AG04450 (cell line): ENCODE measurements around the gene DPM3. TPM values are rescaled to one million over a fixed set of nuclear protein-coding genes. Genes with fewer than 3 reads are reported as not detected.
"Not testable (repeated sequence)": the region's sequence is repeated elsewhere in the genome, so short reads cannot be mapped to it uniquely, and the experiment has no call there.

ENCODE experiments used
- CTCF ChIA-PET: fragments of 300-600, 350-600 bp; formaldehyde crosslinking; extraction: SDS; loops from one replicate; lab custom pipeline; 2022; ENCODE audit warnings: antibody characterized with exemption, inconsistent platforms; lab: Charles Lee
- POLR2A ChIA-PET: fragments of 350-600 bp; formaldehyde crosslinking; extraction: SDS; loops from one replicate; lab custom pipeline; 2021; ENCODE audit warnings: antibody characterized with exemption, inconsistent platforms; lab: Yijun Ruan, JAX
- DNase-seq: peaks from one replicate; pipeline ENCODE4 v3.0.0-alpha.2; 2011; ENCODE audit warnings: low read depth, low spot score
- H3K27ac ChIP-seq: one replicate; pipeline ENCODE4 v1.5.1; 2012; ENCODE audit warnings: low read depth, low read length, control low read depth
- H3K27me3 ChIP-seq: one replicate; pipeline ENCODE4 v1.6.0; 2012; ENCODE audit warnings: low read length; ENCODE audit not compliant: control insufficient read depth, insufficient read depth
- H3K4me3 ChIP-seq: 2 replicates; pipeline ENCODE4 v1.5.1; 2011; ENCODE audit warnings: mild to moderate bottlenecking, low read depth, low read length, control low read depth
- H3K9me3 ChIP-seq: 2 replicates; pipeline ENCODE4 v1.5.1; 2012; ENCODE audit warnings: low read length; ENCODE audit not compliant: control insufficient read depth, insufficient read depth
- polyA minus RNA-seq: library from RNA; depleted of rRNA, polyadenylated mRNA; stranded (reverse); fragments of >200 nt; gene quantifications from 2 replicates; pipeline ENCODE4 v1.2.3, GENCODE V29; 2011; rRNA and poly(A)+ RNA removed
- polyA plus RNA-seq: library from polyadenylated mRNA; depleted of rRNA; stranded (reverse); fragments of >200 nt; gene quantifications from 2 replicates; pipeline ENCODE4 v1.2.3, GENCODE V29; 2011; rRNA removed
- TF ChIP-seq, protein P1 (sequence below): IDR thresholded peaks from 2 replicates; pipeline ENCODE4 v1.5.1; 2011; ENCODE audit warnings: low read depth, low read length, control low read depth, inconsistent platforms

The DPM3 gene, protein sequence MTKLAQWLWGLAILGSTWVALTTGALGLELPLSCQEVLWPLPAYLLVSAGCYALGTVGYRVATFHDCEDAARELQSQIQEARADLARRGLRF
- polyA plus RNA-seq = 16.8 and 35.6 TPM in 2 replicates
- 5.9 and 6.1 TPM in 2 replicates for polyA minus RNA-seq

DNA sequence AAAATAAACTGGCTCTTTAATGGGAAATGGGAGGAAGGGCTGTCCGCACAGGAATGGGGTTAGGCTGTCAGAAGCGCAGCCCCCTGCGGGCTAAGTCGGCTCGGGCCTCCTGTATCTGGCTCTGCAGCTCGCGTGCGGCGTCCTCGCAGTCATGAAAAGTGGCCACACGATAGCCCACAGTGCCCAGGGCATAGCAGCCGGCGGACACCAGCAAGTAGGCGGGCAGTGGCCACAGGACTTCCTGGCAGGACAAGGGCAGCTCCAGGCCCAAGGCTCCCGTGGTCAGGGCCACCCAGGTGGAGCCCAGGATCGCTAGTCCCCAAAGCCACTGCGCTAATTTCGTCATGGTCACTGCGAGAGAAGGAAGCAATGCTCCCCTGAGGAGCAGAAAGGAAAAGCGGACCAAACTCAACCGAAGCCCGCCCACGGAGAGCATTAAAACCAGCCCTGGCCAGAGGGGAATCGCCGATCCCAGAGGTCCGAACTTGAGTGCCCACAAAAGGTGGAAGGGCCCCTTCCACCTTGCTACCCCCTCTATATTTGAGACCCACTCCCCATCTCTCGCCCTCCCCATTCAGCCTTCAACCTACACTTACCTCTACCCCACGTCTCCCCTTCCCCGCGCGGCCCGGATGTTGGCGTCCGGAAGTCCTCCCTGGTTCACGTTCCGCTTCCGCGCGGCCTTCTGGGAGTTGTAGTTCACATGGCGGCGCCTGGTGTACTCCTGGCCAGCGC lies at the start of gene DPM3:
Gene DPM3, minus strand, starts transcription at position 637 of the 735 bp plus-strand sequence. Its CDS starts 291 bp downstream, at position 346.
- TF ChIP-seq, protein P1, sequence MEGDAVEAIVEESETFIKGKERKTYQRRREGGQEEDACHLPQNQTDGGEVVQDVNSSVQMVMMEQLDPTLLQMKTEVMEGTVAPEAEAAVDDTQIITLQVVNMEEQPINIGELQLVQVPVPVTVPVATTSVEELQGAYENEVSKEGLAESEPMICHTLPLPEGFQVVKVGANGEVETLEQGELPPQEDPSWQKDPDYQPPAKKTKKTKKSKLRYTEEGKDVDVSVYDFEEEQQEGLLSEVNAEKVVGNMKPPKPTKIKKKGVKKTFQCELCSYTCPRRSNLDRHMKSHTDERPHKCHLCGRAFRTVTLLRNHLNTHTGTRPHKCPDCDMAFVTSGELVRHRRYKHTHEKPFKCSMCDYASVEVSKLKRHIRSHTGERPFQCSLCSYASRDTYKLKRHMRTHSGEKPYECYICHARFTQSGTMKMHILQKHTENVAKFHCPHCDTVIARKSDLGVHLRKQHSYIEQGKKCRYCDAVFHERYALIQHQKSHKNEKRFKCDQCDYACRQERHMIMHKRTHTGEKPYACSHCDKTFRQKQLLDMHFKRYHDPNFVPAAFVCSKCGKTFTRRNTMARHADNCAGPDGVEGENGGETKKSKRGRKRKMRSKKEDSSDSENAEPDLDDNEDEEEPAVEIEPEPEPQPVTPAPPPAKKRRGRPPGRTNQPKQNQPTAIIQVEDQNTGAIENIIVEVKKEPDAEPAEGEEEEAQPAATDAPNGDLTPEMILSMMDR = no peak
- peaks cover 13% of the 10 kb centered on the region for H3K27me3 ChIP-seq
- H3K9me3 ChIP-seq = no peaks in the 10 kb centered on the region
- peak within 1 kb of the TSS; percentile 96 for H3K4me3 ChIP-seq
- POLR2A ChIA-PET = interaction anchor here (0.6 to 0.8 kb wide), 2 partner anchors 11 to 32 kb away, joined by 3 to 9 read pairs; no protein-coding TSS in a partner anchor
- CTCF ChIA-PET = interaction anchor here (1.1 kb wide), 1 partner anchor 27 kb away, joined by 3 read pairs; no protein-coding TSS in a partner anchor
- peak within 1 kb of the TSS; percentile 77 for H3K27ac ChIP-seq
- no peak for DNase-seq

DNA sequence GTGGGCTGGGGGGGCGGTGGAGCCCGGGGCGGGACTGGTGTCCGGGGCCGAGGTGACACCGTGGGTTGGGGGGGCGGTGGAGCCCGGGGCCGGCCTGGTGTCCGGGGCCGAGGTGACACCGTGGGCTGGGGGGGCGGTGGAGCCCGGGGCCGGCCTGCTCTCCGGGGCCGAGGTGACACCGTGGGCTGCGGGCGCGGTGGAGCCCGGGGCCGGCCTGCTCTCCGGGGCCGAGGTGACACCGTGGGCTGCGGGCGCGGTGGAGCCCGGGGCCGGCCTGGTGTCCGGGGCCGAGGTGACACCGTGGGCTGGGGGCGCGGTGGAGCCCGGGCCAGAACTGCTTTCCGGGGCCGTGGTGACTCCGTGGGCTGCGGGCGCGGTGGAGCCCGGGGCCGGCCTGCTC lies 49.6 kb upstream of the DPM3 start:
- H3K4me3 ChIP-seq, H3K9me3 ChIP-seq, H3K27ac ChIP-seq, POLR2A ChIA-PET, DNase-seq, H3K27me3 ChIP-seq, CTCF ChIA-PET: not testable (repeated sequence)

DNA sequence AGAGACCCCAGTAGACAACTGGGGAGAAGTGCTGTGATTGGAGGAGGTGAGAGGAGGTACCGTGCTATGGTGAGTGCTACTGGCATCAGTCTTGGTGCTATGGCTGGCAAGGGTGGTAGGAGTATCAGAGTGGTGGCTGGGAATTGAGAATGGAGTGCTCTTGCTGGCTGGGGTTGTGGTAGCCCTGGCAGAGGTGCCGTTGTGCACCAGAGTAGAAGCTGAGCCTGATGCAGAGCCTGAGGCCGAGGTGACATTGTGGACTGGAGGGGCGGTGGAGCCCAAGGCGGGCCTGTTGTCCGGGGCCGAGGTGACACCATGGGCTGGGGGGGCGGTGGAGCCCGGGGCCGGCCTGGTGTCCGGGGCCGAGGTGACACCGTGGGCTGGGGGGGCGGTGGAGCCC lies 47.9 kb upstream of the DPM3 start:
- CTCF ChIA-PET = interaction anchor here (1.8 kb wide), 1 partner anchor 15 kb away, joined by 11 read pairs; the partner anchor contains the start of gene KRTCAP2
- H3K4me3 ChIP-seq = no peak overlapping the region
- TF ChIP-seq, protein P1 = no peak
- POLR2A ChIA-PET = no interaction called here
- H3K27me3 ChIP-seq = no peaks in the 10 kb centered on the region
- no peaks in the 10 kb centered on the region for H3K9me3 ChIP-seq
- H3K27ac ChIP-seq = no peak overlapping the region
- DNase-seq = no peak

DNA sequence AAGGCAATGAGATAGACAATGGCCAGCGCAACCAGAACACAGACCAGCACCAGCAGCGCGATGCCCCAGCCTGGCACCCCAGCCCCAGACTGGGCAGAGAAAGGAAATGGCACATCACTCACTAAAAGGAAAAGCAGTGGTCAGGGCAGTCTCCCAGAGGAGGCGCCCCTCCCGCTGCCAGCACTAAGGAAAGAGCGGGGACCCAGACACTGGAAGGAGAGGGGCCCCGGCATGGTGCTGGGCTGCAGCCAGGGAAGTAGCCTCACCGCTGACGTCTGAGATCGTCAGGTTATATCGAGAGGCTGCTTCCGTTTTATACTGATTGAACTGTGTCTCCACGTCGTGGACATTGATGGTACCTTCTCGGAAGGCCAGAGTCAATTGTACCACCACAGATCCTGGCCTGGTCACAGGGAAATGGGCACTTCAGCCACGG lies 47.1 kb upstream of the DPM3 start:
- H3K4me3 ChIP-seq = no peak overlapping the region
- ChIA-PET CTCF (interaction anchor here (1.8 kb wide), 1 partner anchor 15 kb away, joined by 11 read pairs; the partner anchor contains the start of gene KRTCAP2), POLR2A (no interaction called here)
- H3K27ac ChIP-seq = no peak overlapping the region
- TF ChIP-seq, protein P1 = no peak
- no peaks in the 10 kb centered on the region for H3K27me3 ChIP-seq
- no peaks in the 10 kb centered on the region for H3K9me3 ChIP-seq
- DNase-seq = no peak

DNA sequence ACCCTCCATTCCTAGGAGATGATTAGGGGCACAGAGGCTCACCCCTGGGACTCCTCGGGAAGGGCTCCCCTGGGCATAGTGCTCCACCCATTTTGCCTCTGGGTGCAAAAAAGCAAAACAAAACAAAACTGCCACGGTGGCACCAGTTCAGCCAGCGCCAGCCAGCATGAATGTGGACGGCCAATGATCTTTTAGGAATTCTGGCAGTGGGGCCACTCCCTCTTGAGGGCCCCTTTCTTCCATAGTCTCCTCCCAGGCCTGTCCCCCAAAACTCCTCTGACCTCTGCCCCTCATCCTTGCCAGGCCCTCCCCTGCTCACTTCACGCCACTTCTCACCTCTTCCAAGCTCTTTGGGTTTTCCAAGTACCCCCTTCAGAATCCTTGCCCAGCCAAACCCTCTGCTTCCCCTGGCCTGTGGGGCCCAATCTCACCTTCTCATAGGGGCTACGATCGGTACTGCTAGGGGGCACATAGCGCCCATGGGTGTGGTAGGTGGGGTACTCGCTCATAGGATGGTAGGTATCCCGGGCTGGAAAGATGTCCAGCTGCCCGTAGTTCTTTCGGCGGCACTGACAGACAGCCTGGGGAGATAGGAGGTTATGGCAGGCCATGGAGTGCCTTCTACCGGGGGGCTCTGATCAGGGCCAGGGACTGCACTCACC lies 46.6 kb upstream of the DPM3 start:
- Histone ChIP-seq H3K9me3 (no peaks in the 10 kb centered on the region), H3K27me3 (no peaks in the 10 kb centered on the region), H3K27ac (no peak overlapping the region), H3K4me3 (no peak overlapping the region)
- CTCF ChIA-PET = interaction anchor here (1.8 kb wide), 1 partner anchor 14 kb away, joined by 11 read pairs; the partner anchor contains the start of gene KRTCAP2
- POLR2A ChIA-PET = no interaction called here
- TF ChIP-seq, protein P1 = no peak
- no peak for DNase-seq
